T-cell (primary cell): Measurements from ENCODE around the gene LEMD1. TPM values are rescaled to one million over a fixed set of nuclear protein-coding genes. Genes with fewer than 3 reads are reported as not detected.

Experiments
- ATAC-seq, 4 experiments: fragments of 200-7000 bp in 3 of 4; fragments of 150-1000 bp in 1 of 4; cut with Tn5 transposase; replicated peaks in 1 of 4; 1 replicate in 3 of 4; 2 replicates in 1 of 4; pipeline ENCODE4 v1.10.0; 2021; ENCODE audit warnings: moderate library complexity in 3 of 4, mild to moderate bottlenecking in 2 of 4, moderate number of reproducible peaks in 1 of 4
- CTCF ChIA-PET, 2 donors: fragments of 300-600 bp; sonication (Branson Sonifier 250); formaldehyde crosslinking; loops; one replicate each; lab custom pipeline; 2022; ENCODE audit warnings: antibody characterized with exemption in 2 of 2; lab: Charles Lee
- POLR2A ChIA-PET, 2 donors: fragments of 300-600 bp; sonication (Branson Sonifier 250); formaldehyde crosslinking; loops; one replicate each; lab custom pipeline; 2022; ENCODE audit warnings: antibody characterized with exemption in 2 of 2; lab: Charles Lee
- DNase-seq, 35 experiments: peaks; one replicate each; pipeline versions ENCODE4 v3.0.0 to v3.0.0-alpha.2; 2013 to 2023
- H3K27ac ChIP-seq: one replicate; pipeline ENCODE4 v1.5.1; 2013; ENCODE audit warnings: low read length
- H3K27me3 ChIP-seq, 2 experiments: replicated peaks in 1 of 2; 1 replicate in 1 of 2; 2 replicates in 1 of 2; pipeline versions ENCODE4 v1.6.1 to v1.7.0; 2013; ENCODE audit warnings: low read length in 1 of 2, mixed read lengths in 1 of 2; ENCODE audit not compliant: control insufficient read depth in 2 of 2, insufficient read depth in 2 of 2; ENCODE audit errors: extremely low read depth in 1 of 2
- H3K36me3 ChIP-seq, 2 donors: 1 replicate in 1 of 2; 2 replicates in 1 of 2; pipeline versions ENCODE4 v1.6.1 to v1.7.0; 2013; ENCODE audit warnings: low read length in 1 of 2; ENCODE audit not compliant: control insufficient read depth in 2 of 2, insufficient read depth in 1 of 2; ENCODE audit errors: extremely low read depth in 1 of 2
- H3K4me1 ChIP-seq, 2 experiments: 1 replicate in 1 of 2; 2 replicates in 1 of 2; pipeline versions ENCODE4 v1.6.1 to v1.7.0; 2013; ENCODE audit warnings: low read length in 2 of 2, mixed read lengths in 1 of 2; ENCODE audit not compliant: insufficient read depth in 2 of 2, control insufficient read depth in 1 of 2; ENCODE audit errors: extremely low read depth in 1 of 2
- H3K4me3 ChIP-seq, 2 donors: 1 replicate in 1 of 2; 2 replicates in 1 of 2; pipeline versions ENCODE4 v1.5.1 to v1.7.0; 2013; ENCODE audit warnings: mild to moderate bottlenecking in 2 of 2, low read length in 1 of 2, moderate library complexity in 1 of 2; ENCODE audit not compliant: control insufficient read depth in 1 of 2; ENCODE audit errors: extremely low read depth in 1 of 2
- H3K9me3 ChIP-seq: 2 replicates; pipeline ENCODE4 v1.7.0; 2013
- H3K27ac Mint-ChIP-seq, 2 donors: one replicate each; pipeline ENCODE4 v1.8.0; 2020 to 2021; ENCODE audit warnings: mild to moderate bottlenecking in 2 of 2, mixed read lengths in 2 of 2
- H3K27me3 Mint-ChIP-seq, 2 donors: one replicate each; pipeline ENCODE4 v1.8.0; 2021 to 2022; ENCODE audit warnings: mixed read lengths in 2 of 2
- H3K36me3 Mint-ChIP-seq: one replicate; pipeline ENCODE4 v1.8.0; 2021; ENCODE audit warnings: mixed read lengths
- H3K4me1 Mint-ChIP-seq, 3 donors: one replicate each; pipeline ENCODE4 v1.8.0; 2020 to 2022; ENCODE audit warnings: mixed read lengths in 3 of 3, mild to moderate bottlenecking in 1 of 3
- H3K4me3 Mint-ChIP-seq, 3 donors: one replicate each; pipeline ENCODE4 v1.8.0; 2020 to 2022; ENCODE audit warnings: mild to moderate bottlenecking in 3 of 3, mixed read lengths in 3 of 3, moderate library complexity in 3 of 3
- H3K9me3 Mint-ChIP-seq, 3 donors: one replicate each; pipeline ENCODE4 v1.8.0; 2020 to 2022; ENCODE audit warnings: mixed read lengths in 3 of 3
- WGBS: methylation state at CpG from one replicate; pipeline ENCODE4 v1.1.5; 2013; ENCODE audit warnings: missing lambda C conversion rate; ENCODE audit not compliant: insufficient coverage; 5-methylcytosine and 5-hydroxymethylcytosine counted together
- total RNA-seq, 35 experiments: library from RNA in 6 of 35; stranded (reverse) in 6 of 35; fragments of 120-200 nt in 1 of 35; gene quantifications; one replicate each; pipeline versions ENCODE4 v1.2.1 to v1.2.4 and lab custom pipeline; 2013 to 2026

The LEMD1 gene
- total RNA-seq, 5 donors from 2014 or later (not counting 1 experiment from before 2014, with no cell fraction given) = 0.69 to 0.98 TPM; not detected in 3

GRCh38 chr1:205355075-205355453, 66.8 kb downstream of the LEMD1 start:
- Histone ChIP-seq H3K4me3 (no peak overlapping the region), H3K9me3 (no peaks in the 10 kb centered on the region), H3K27me3 (peaks cover 0 to 27% of the 10 kb centered on the region in 2 experiments), H3K27ac (no peak overlapping the region), H3K36me3 (no peaks in the 10 kb centered on the region), H3K4me1 (no peaks in the 10 kb centered on the region)
- ATAC-seq (no peak), DNase-seq (no peak)
- Mint-ChIP-seq H3K36me3 (no peaks in the 10 kb centered on the region), H3K27me3 (peaks cover 8 to 26% of the 10 kb centered on the region in 2 donors), H3K27ac (no peak overlapping the region), H3K9me3 (no peaks in the 10 kb centered on the region), H3K4me3 (no peak overlapping the region), H3K4me1 (peaks cover 0 to 2% (median 0%) of the 10 kb centered on the region in 3 donors)
- WGBS = 89% methylated on average over 3 of the region's 3 CpGs
- ChIA-PET CTCF (interaction anchor here (1.0 to 2.0 kb wide), 9 partner anchors 8 to 303 kb away, joined by 3 to 47 read pairs (median 10); no protein-coding TSS in a partner anchor), POLR2A (no interaction called here)

GRCh38 chr1:205354259-205355074, 67.4 kb downstream of the LEMD1 start:
- ATAC-seq = peak in 3 of 4 experiments; percentile 69 to 72 (median 69)
- 93% methylated on average over 3 of the region's 5 CpGs for WGBS
- POLR2A ChIA-PET = interaction anchor here in 1 of 2 donors (1.0 kb wide), 1 partner anchor 81 kb away, joined by 3 read pairs; no protein-coding TSS in a partner anchor

GRCh38 chr1:205353612-205354011, 68.2 kb downstream of the LEMD1 start:
- CTCF ChIA-PET = interaction anchor here (0.6 to 2.0 kb wide), 35 partner anchors 10 to 1394 kb away, joined by 3 to 47 read pairs (median 5); partner anchors contain the start of gene NUAK2 (in 1 of the 2)
- POLR2A ChIA-PET = interaction anchor here in 1 of 2 donors (1.0 kb wide), 1 partner anchor 80 kb away, joined by 3 read pairs; no protein-coding TSS in a partner anchor

More at GRCh38 chr1:205354259-205355074, 67.4 kb downstream of the LEMD1 start:
- Histone ChIP-seq H3K4me1 (no peaks in the 10 kb centered on the region), H3K36me3 (no peaks in the 10 kb centered on the region), H3K4me3 (no peak overlapping the region), H3K27ac (no peak overlapping the region), H3K27me3 (peaks cover 0 to 30% of the 10 kb centered on the region in 2 experiments), H3K9me3 (no peaks in the 10 kb centered on the region)
- DNase-seq = peak in 34 of 35 experiments; percentile 12 to 83 (median 55)
- no peak overlapping the region for H3K27ac Mint-ChIP-seq
- no peaks in the 10 kb centered on the region for H3K9me3 Mint-ChIP-seq
- H3K4me3 Mint-ChIP-seq = no peak overlapping the region
- peaks cover 0 to 2% (median 0%) of the 10 kb centered on the region in 3 donors for H3K4me1 Mint-ChIP-seq
- H3K27me3 Mint-ChIP-seq = peaks cover 11 to 26% of the 10 kb centered on the region in 2 donors
- H3K36me3 Mint-ChIP-seq = no peaks in the 10 kb centered on the region
- CTCF ChIA-PET = interaction anchor here (0.6 to 2.0 kb wide), 40 partner anchors 9 to 1393 kb away, joined by 3 to 47 read pairs (median 4); partner anchors contain the start of gene NUAK2 (in 1 of the 2)

DNA sequence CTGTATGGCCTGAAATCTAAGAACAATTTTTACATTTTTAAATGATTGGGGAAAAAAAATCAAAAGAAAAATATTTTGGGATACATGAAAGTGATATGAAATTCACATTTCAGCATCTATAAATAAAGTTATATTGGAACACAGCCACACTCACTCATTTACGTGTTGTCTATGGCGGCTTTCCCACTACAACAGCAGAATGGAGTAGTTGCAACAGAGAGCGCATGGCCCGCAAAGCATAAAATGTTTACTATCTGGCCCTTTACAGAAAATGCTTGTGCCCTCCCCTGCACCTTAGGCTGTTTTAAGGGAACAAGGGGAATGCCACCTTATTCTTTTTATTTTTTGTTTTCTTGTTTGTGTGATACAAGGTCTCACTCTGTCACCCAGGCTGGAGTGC, 68.7 kb downstream of the LEMD1 start:
- H3K4me3 Mint-ChIP-seq = no peak overlapping the region
- no peaks in the 10 kb centered on the region for H3K36me3 ChIP-seq
- no peak overlapping the region for H3K27ac Mint-ChIP-seq
- no peak overlapping the region for H3K27ac ChIP-seq
- ATAC-seq (no peak), DNase-seq (no peak)
- peaks cover 0 to 31% of the 10 kb centered on the region in 2 experiments for H3K27me3 ChIP-seq
- H3K36me3 Mint-ChIP-seq = no peaks in the 10 kb centered on the region
- no peaks in the 10 kb centered on the region for H3K4me1 ChIP-seq
- ChIA-PET POLR2A (interaction anchor here in 1 of 2 donors (1.0 kb wide), 1 partner anchor 80 kb away, joined by 3 read pairs; no protein-coding TSS in a partner anchor), CTCF (interaction anchor here (0.6 to 2.0 kb wide), 11 partner anchors 16 to 176 kb away, joined by 3 to 37 read pairs (median 6); no protein-coding TSS in a partner anchor)
- peaks cover 12 to 24% of the 10 kb centered on the region in 2 donors for H3K27me3 Mint-ChIP-seq
- H3K9me3 Mint-ChIP-seq = no peaks in the 10 kb centered on the region
- no CpG with 5 or more reads among the region's 4 CpGs for WGBS
- H3K4me3 ChIP-seq = no peak overlapping the region
- H3K9me3 ChIP-seq = no peaks in the 10 kb centered on the region
- H3K4me1 Mint-ChIP-seq = peaks cover 0 to 2% (median 0%) of the 10 kb centered on the region in 3 donors

More at GRCh38 chr1:205353612-205354011, 68.2 kb downstream of the LEMD1 start:
- Histone ChIP-seq H3K4me3 (no peak overlapping the region), H3K36me3 (no peaks in the 10 kb centered on the region), H3K27ac (no peak overlapping the region), H3K9me3 (no peaks in the 10 kb centered on the region), H3K4me1 (no peaks in the 10 kb centered on the region), H3K27me3 (peaks cover 0 to 32% of the 10 kb centered on the region in 2 experiments)
- Mint-ChIP-seq H3K9me3 (no peaks in the 10 kb centered on the region), H3K4me1 (peaks cover 0 to 2% (median 0%) of the 10 kb centered on the region in 3 donors), H3K27me3 (peaks cover 12 to 26% of the 10 kb centered on the region in 2 donors), H3K4me3 (no peak overlapping the region), H3K36me3 (no peaks in the 10 kb centered on the region), H3K27ac (no peak overlapping the region)
- 71% methylated on average over 2 of the region's 6 CpGs for WGBS
- DNase-seq (no peak), ATAC-seq (no peak)

GRCh38 chr1:205351984-205352713, 69.7 kb downstream of the LEMD1 start:
- WGBS = 83% methylated on average over 9 of the region's 11 CpGs
- peaks cover 0 to 2% (median 0%) of the 10 kb centered on the region in 3 donors for H3K4me1 Mint-ChIP-seq
- POLR2A ChIA-PET = no interaction called here

More at GRCh38 chr1:205351984-205352713, 69.7 kb downstream of the LEMD1 start:
- Mint-ChIP-seq H3K27ac (no peak overlapping the region), H3K27me3 (peaks cover 9 to 22% of the 10 kb centered on the region in 2 donors), H3K36me3 (no peaks in the 10 kb centered on the region), H3K9me3 (no peaks in the 10 kb centered on the region), H3K4me3 (no peak overlapping the region)
- DNase-seq = no peak
- ATAC-seq = no peak
- H3K4me3 ChIP-seq = no peak overlapping the region
- H3K27me3 ChIP-seq = peaks cover 0 to 30% of the 10 kb centered on the region in 2 experiments
- H3K9me3 ChIP-seq = no peaks in the 10 kb centered on the region
- no peaks in the 10 kb centered on the region for H3K36me3 ChIP-seq
- no peak overlapping the region for H3K27ac ChIP-seq
- H3K4me1 ChIP-seq = no peaks in the 10 kb centered on the region
- CTCF ChIA-PET = interaction anchor here in 1 of 2 donors (0.8 kb wide), 1 partner anchor 44 kb away, joined by 3 read pairs; no protein-coding TSS in a partner anchor
